ENCODE data around the gene SEC24D.
A peak's percentile ranks its signal among the peaks of the same experiment; 100 is the strongest.

Gene SEC24D

DNA sequence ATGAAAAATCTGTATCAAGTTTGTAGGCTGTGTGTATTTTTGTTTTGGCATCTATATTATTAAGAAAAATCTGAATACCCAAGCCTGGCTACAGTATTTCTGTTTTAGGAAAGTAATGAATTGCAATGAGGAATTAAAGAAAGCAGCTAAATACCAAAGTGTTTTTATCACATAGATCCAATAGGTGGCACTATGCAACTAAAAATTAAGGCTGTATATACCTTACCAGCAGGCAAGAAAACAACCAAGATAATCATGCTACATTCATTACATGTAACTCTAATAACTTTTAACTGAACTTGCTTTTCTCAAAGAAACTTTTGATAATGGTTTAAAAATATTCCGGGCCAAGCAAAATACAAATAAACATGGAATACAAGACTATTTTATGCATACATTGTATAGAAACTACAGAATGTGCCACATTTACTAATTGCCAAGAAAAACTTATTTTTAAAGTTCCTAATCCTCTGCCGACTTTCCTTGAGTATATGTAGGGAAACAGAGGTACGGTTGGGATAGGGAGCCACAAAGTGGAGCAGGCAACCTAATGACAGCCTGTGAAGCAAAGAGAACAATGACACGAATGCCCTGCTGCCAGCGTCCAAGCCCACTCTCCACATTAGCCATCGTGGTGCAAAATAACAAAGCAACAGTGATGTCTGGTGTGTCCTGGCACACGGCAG is 63.7 kb downstream of the SEC24D start:
- H3K27me3 ChIP-seq (ENCODE audit: insufficient read depth, low read length, poor library complexity, severe bottlenecking), result no peaks in the 10 kb centered on the region
- H3K79me2 ChIP-seq (ENCODE audit: insufficient read depth, low read length), result no peaks in the 10 kb centered on the region
- TF ChIP-seq, protein P1, sequence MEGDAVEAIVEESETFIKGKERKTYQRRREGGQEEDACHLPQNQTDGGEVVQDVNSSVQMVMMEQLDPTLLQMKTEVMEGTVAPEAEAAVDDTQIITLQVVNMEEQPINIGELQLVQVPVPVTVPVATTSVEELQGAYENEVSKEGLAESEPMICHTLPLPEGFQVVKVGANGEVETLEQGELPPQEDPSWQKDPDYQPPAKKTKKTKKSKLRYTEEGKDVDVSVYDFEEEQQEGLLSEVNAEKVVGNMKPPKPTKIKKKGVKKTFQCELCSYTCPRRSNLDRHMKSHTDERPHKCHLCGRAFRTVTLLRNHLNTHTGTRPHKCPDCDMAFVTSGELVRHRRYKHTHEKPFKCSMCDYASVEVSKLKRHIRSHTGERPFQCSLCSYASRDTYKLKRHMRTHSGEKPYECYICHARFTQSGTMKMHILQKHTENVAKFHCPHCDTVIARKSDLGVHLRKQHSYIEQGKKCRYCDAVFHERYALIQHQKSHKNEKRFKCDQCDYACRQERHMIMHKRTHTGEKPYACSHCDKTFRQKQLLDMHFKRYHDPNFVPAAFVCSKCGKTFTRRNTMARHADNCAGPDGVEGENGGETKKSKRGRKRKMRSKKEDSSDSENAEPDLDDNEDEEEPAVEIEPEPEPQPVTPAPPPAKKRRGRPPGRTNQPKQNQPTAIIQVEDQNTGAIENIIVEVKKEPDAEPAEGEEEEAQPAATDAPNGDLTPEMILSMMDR (conservative IDR thresholded peaks at IDR 0.05; ENCODE audit: low read length), result peak; percentile 75
- no peak for TF ChIP-seq EZH2phosphoT487 (IDR thresholded peaks at IDR 0.05; ENCODE audit: borderline replicate concordance)
- H2AFZ ChIP-seq (ENCODE audit: low read length), result no peak overlapping the region
- H3F3A ChIP-seq (ENCODE audit: low read depth), result no peaks in the 10 kb centered on the region
- peaks cover 15% of the 10 kb centered on the region for H3K36me3 ChIP-seq (ENCODE audit: insufficient read depth, low read length)
- H3K9ac ChIP-seq (ENCODE audit: low read depth, low read length, poor library complexity, severe bottlenecking), result no peak overlapping the region
- no peaks in the 10 kb centered on the region for H4K20me1 ChIP-seq (ENCODE audit: insufficient read depth, low read length, poor library complexity, severe bottlenecking)
- no peaks in the 10 kb centered on the region for H3K4me1 ChIP-seq (ENCODE audit: insufficient read depth, low read length, poor library complexity, severe bottlenecking)
- H3K9me3 ChIP-seq (ENCODE audit: insufficient read depth, low read depth, low read length), result no peaks in the 10 kb centered on the region
- H3K4me2 ChIP-seq (ENCODE audit: low read depth, low read length, poor library complexity, severe bottlenecking), result no peak overlapping the region
- no peaks in the 10 kb centered on the region for H3K9me2 ChIP-seq (replicated peaks; ENCODE audit: low read depth, low read length)
- no peak overlapping the region for H3K4me3 ChIP-seq (ENCODE audit: low read length, poor library complexity, severe bottlenecking)

DNA sequence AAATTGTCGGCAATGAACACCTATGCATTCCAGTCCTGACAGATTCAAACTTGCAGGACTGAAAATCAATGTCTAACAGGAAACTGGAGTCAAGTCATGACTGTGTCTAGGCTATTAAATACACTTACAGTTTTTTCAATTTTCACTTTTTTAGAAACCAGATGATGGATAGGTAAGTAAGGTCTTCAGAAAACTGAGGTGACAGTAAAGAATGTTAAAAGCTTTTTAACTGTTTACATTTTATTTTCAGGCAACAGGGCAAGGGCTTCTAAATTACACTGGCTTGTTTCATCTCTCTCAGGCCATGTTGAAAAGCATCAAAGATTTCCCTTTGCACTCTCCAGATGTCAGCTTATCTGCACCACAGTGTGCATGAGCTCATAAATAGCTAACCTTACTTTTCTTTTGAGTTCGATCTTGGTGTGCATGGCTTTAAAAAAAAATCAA is 65.2 kb downstream of the SEC24D start:
- Histone ChIP-seq H3K4me2 (ENCODE audit: low read depth, low read length, poor library complexity, severe bottlenecking) (no peak overlapping the region), H2AFZ (ENCODE audit: low read length) (no peak overlapping the region), H3K9ac (ENCODE audit: low read depth, low read length, poor library complexity, severe bottlenecking) (no peak overlapping the region), H3K4me3 (ENCODE audit: low read length, poor library complexity, severe bottlenecking) (no peak overlapping the region), H3K36me3 (ENCODE audit: insufficient read depth, low read length) (peaks cover 29% of the 10 kb centered on the region), H3F3A (ENCODE audit: low read depth) (no peaks in the 10 kb centered on the region), H4K20me1 (ENCODE audit: insufficient read depth, low read length, poor library complexity, severe bottlenecking) (no peaks in the 10 kb centered on the region), H3K9me2 (replicated peaks; ENCODE audit: low read depth, low read length) (no peaks in the 10 kb centered on the region), H3K4me1 (ENCODE audit: insufficient read depth, low read length, poor library complexity, severe bottlenecking) (no peaks in the 10 kb centered on the region), H3K79me2 (ENCODE audit: insufficient read depth, low read length) (no peaks in the 10 kb centered on the region), H3K27me3 (ENCODE audit: insufficient read depth, low read length, poor library complexity, severe bottlenecking) (no peaks in the 10 kb centered on the region), H3K9me3 (ENCODE audit: insufficient read depth, low read depth, low read length) (no peaks in the 10 kb centered on the region)
- no peak for TF ChIP-seq EZH2phosphoT487 (IDR thresholded peaks at IDR 0.05; ENCODE audit: borderline replicate concordance)
- TF ChIP-seq, protein P1 (conservative IDR thresholded peaks at IDR 0.05; ENCODE audit: low read length), result no peak

DNA sequence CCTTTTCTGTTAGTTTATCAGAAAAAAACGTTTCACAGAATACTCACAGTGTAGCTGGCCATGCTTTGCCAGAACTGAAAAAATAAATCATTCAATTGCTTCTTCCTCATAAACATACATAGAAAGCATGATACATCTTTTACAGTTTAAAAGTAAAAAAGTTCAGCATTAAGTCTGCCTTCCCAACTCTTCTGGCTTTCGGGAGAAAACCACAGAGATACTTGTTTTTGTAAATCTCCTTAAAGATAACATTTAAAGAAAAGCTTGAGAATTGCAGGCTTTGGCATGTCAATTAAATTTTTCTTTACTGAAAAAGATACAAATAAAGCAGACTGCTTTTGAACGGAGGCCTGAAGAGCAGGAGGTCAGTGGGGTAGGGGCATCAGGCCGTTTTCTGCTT is 66.8 kb downstream of the SEC24D start:
- H3K4me1 ChIP-seq (ENCODE audit: insufficient read depth, low read length, poor library complexity, severe bottlenecking), result no peaks in the 10 kb centered on the region
- no peaks in the 10 kb centered on the region for H3K27me3 ChIP-seq (ENCODE audit: insufficient read depth, low read length, poor library complexity, severe bottlenecking)
- H3K9me3 ChIP-seq (ENCODE audit: insufficient read depth, low read depth, low read length), result no peaks in the 10 kb centered on the region
- H3F3A ChIP-seq (ENCODE audit: low read depth), result no peaks in the 10 kb centered on the region
- peaks cover 41% of the 10 kb centered on the region for H3K36me3 ChIP-seq (ENCODE audit: insufficient read depth, low read length)
- H3K79me2 ChIP-seq (ENCODE audit: insufficient read depth, low read length), result no peaks in the 10 kb centered on the region
- no peak for TF ChIP-seq EZH2phosphoT487 (IDR thresholded peaks at IDR 0.05; ENCODE audit: borderline replicate concordance)
- TF ChIP-seq, protein P1 (conservative IDR thresholded peaks at IDR 0.05; ENCODE audit: low read length), result no peak
- H3K4me2 ChIP-seq (ENCODE audit: low read depth, low read length, poor library complexity, severe bottlenecking), result no peak overlapping the region
- H2AFZ ChIP-seq (ENCODE audit: low read length), result no peak overlapping the region
- H3K4me3 ChIP-seq (ENCODE audit: low read length, poor library complexity, severe bottlenecking), result no peak overlapping the region
- H4K20me1 ChIP-seq (ENCODE audit: insufficient read depth, low read length, poor library complexity, severe bottlenecking), result no peaks in the 10 kb centered on the region
- no peak overlapping the region for H3K9ac ChIP-seq (ENCODE audit: low read depth, low read length, poor library complexity, severe bottlenecking)
- H3K9me2 ChIP-seq (replicated peaks; ENCODE audit: low read depth, low read length), result no peaks in the 10 kb centered on the region
